Psoas muscle (tissue), 8 donors: ENCODE results near the gene WFDC5. TPM values are rescaled to one million over a fixed set of nuclear protein-coding genes. Genes with fewer than 3 reads are reported as not detected.

ENCODE experiments used
- ATAC-seq, 4 donors: fragments of 200-7000 bp; cut with Tn5 transposase; one replicate each; pipeline ENCODE4 v1.9.1; 2020; ENCODE audit warnings: moderate library complexity in 3 of 4, mild to moderate bottlenecking in 2 of 4
- DNase-seq, 2 donors: peaks; one replicate each; pipeline ENCODE4 v3.0.0-alpha.2; 2020
- H3K27ac ChIP-seq: fragments of 200-600 bp; one replicate; pipeline ENCODE4 v1.8.0; 2022
- H3K27me3 ChIP-seq, 3 donors: fragments of 200-600 bp in 1 of 3; one replicate each; pipeline versions ENCODE4 v1.6.1 to v1.8.0; 2013 to 2022; ENCODE audit warnings: low read length in 2 of 3, mild to moderate bottlenecking in 2 of 3, moderate library complexity in 1 of 3; ENCODE audit not compliant: insufficient read depth in 3 of 3
- H3K36me3 ChIP-seq, 2 donors: fragments of 200-600 bp in 1 of 2; one replicate each; pipeline versions ENCODE4 v1.6.1 to v1.8.0; 2013 to 2022; ENCODE audit warnings: low read depth in 1 of 2, mild to moderate bottlenecking in 1 of 2, moderate library complexity in 1 of 2; ENCODE audit not compliant: insufficient read depth in 1 of 2
- H3K4me1 ChIP-seq: fragments of 200-600 bp; one replicate; pipeline ENCODE4 v1.8.0; 2022
- H3K4me3 ChIP-seq: fragments of 200-600 bp; one replicate; pipeline ENCODE4 v1.8.0; 2022; ENCODE audit warnings: mild to moderate bottlenecking
- H3K9me3 ChIP-seq: fragments of 200-600 bp; one replicate; pipeline ENCODE4 v1.8.0; 2022
- CTCF ChIP-seq: fragments of 200-600 bp; IDR thresholded peaks from one replicate; pipeline ENCODE4 v1.8.0; 2022; ENCODE audit warnings: antibody characterized with exemption
- WGBS, 3 donors: extraction: QIAGEN DNeasy Blood & Tissue Kit; methylation state at CpG; one replicate each; pipeline versions ENCODE4 v1.1.6 to v1.1.7; 2013; 5-methylcytosine and 5-hydroxymethylcytosine counted together
- intact Hi-C, 2 donors: fragments of 100-400 bp; cut with DNase I; formaldehyde crosslinking; loops; one replicate each; pipeline versions ENCODE4 v1.11.0 to v1.14.2; 2022
- polyA plus RNA-seq, 3 donors: library from polyadenylated mRNA; stranded (reverse); fragments of 200-250 nt; gene quantifications; one replicate each; pipeline ENCODE4 v1.2.3, GENCODE V29; 2013
- total RNA-seq, 4 donors: library from RNA; stranded (reverse); fragmentation: NEBNext Ultra II Directional in 2 of 4; extraction: Animal tissue kit (Norgen Biotek cat#: 25700) in 2 of 4; gene quantifications; one replicate each; pipeline versions ENCODE4 v1.2.1 to v1.2.4, GENCODE V29; 2021 to 2023
- donor health status: healthy with polysubstance abuse.
- donor health status: DM: no; HTN: no; CAD: no; lungs with moderate emphysema.
- donor health status: Bipolar disorder and iron deficiency.
- donor health status: healthy.
- donor health status: DM: yes; HTN: yes; CAD: no.
- donor health status: DM: no; HTN: no; CAD: no.
- donor health status: DM: no; HTN: no; CAD: no.
- donor health status: DM: yes; HTN: yes; CAD: no.

Gene WFDC5
- total and polyA plus RNA-seq, 7 donors = not detected

GRCh38 chr20:45124365-45124764, 9.4 kb upstream of the WFDC5 start, which contains the start of gene WFDC12:
WFDC12 (minus strand) TSS chr20:45124465; CDS start chr20:45124447, 18 bp downstream.
- H3K4me1 ChIP-seq = no peaks in the 10 kb centered on the region
- peaks cover 0 to 25% (median 0%) of the 10 kb centered on the region in 3 donors for H3K27me3 ChIP-seq
- no peak within 1 kb of the TSS for H3K27ac ChIP-seq
- no peaks in the 10 kb centered on the region for H3K36me3 ChIP-seq
- WGBS, 3 donors = 74 to 76% (median 75%) methylated on average over 6 of the region's 6 CpGs
- H3K9me3 ChIP-seq = no peaks in the 10 kb centered on the region
- no peak within 1 kb of the TSS for H3K4me3 ChIP-seq
- no peak for TF ChIP-seq CTCF
- ATAC-seq = no peak
- intact Hi-C loops = no loop called here
- no peak for DNase-seq

DNA sequence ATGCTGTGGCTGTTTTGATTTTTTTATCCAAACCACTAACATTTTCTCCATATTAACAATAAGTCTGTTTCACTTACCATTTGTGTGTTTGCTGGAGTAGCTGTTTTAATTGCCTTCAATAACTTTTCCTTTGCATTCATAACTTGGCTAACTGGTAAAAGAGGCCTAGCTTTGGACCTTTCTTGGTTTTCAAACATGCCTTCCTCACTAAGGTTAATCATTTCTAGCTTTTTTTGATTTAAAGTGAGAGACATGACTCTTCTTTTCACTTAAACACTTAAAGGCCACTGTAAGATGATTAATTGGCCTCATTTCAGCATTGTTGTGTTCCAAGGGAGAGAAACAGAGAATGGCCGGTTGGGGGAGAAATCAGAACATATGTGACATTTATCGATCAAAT, 6.4 kb upstream of the WFDC5 start:
- Histone ChIP-seq H3K36me3 (no peaks in the 10 kb centered on the region), H3K4me1 (no peaks in the 10 kb centered on the region), H3K4me3 (no peak overlapping the region), H3K9me3 (no peaks in the 10 kb centered on the region), H3K27ac (no peak overlapping the region), H3K27me3 (peaks cover 0 to 27% (median 0%) of the 10 kb centered on the region in 3 donors)
- ATAC-seq (no peak), DNase-seq (no peak)
- 89 to 92% (median 89%) methylated on average over 2 of the region's 2 CpGs for WGBS, 3 donors
- intact Hi-C loops = no loop called here
- no peak for TF ChIP-seq CTCF

- Histone ChIP-seq H3K27me3 (peaks cover 0 to 25% (median 0%) of the 10 kb centered on the region in 3 donors), H3K27ac (no peak overlapping the region), H3K4me3 (no peak overlapping the region), H3K36me3 (no peaks in the 10 kb centered on the region), H3K4me1 (no peaks in the 10 kb centered on the region), H3K9me3 (no peaks in the 10 kb centered on the region)
- intact Hi-C loops = no loop called here
- 73 to 83% (median 81%) methylated on average over 2 of the region's 2 CpGs for WGBS, 3 donors
- ATAC-seq (no peak), DNase-seq (no peak)
- no peak for TF ChIP-seq CTCF
Measured at GRCh38 chr20:45119556-45120266, 4.7 kb upstream of the WFDC5 start.

DNA sequence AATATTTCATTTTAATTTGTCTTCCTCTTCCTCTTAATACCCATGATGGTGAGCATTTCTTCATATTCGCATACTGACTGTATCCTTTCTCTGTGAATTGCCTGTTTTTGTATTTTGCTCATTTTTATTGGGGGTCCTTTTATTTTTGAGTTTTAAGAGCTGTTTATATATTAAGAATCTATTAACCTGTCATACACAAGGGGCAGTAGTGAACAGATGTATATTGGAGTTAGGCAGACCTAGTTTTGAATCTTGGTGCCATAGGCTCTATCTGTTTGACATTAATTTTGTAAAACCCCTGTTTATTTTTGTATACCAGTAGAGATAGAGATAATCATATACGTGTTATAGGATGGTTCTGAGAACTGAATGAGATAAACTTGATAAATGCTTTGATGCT, 3.1 kb upstream of the WFDC5 start:
- no peaks in the 10 kb centered on the region for H3K4me1 ChIP-seq
- H3K36me3 ChIP-seq = no peaks in the 10 kb centered on the region
- no peak for ATAC-seq
- DNase-seq = no peak
- peaks cover 0 to 25% (median 0%) of the 10 kb centered on the region in 3 donors for H3K27me3 ChIP-seq
- intact Hi-C loops = no loop called here
- H3K4me3 ChIP-seq = no peak overlapping the region
- WGBS, 3 donors = 87 to 96% (median 89%) methylated on average over 2 of the region's 2 CpGs
- no peaks in the 10 kb centered on the region for H3K9me3 ChIP-seq
- H3K27ac ChIP-seq = no peak overlapping the region
- no peak for TF ChIP-seq CTCF

- WGBS, 3 donors = 67 to 73% (median 72%) methylated on average over 4 of the region's 4 CpGs
- Histone ChIP-seq H3K27me3 (peaks cover 0 to 21% (median 0%) of the 10 kb centered on the region in 3 donors), H3K4me3 (no peak overlapping the region), H3K9me3 (no peaks in the 10 kb centered on the region), H3K36me3 (no peaks in the 10 kb centered on the region), H3K4me1 (no peaks in the 10 kb centered on the region), H3K27ac (no peak overlapping the region)
- ATAC-seq = no peak
- DNase-seq = no peak
- intact Hi-C loops = no loop called here
- TF ChIP-seq CTCF = no peak
Measured at GRCh38 chr20:45117581-45117980, 2.6 kb upstream of the WFDC5 start.
